CD4-positive, alpha-beta T cell treated with Interleukin-17A for 1 hour (primary cell): ENCODE measurements around the gene PPP2R5A.
"Not testable (repeated sequence)": the region's sequence is repeated elsewhere in the genome, so short reads cannot be mapped to it uniquely, and the experiment has no call there.

Source experiments
- DNase-seq: peaks from one replicate; pipeline ENCODE4 v3.0.0-alpha.2; 2020

Gene PPP2R5A

DNA sequence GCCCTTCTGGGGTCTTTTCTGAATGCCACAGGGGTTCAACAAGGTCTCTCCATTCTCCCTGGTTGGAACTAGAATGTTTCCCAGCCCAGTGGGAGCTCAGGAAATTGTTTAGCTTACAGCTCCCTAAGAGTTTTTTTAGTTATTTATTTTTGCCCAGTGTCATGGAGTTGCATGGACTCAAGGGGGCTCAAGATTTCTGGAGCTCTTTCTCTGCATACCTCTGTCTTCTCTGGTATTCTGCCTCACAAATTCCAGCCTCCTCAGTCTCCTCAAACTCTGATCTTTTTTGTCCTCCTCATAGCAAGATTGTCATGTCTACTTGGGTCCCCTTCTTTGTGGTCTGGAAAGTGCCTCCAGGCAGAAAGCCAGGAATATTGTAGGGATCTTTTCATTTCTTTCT, 15.9 kb upstream of the PPP2R5A start:
- no peak for DNase-seq

DNA sequence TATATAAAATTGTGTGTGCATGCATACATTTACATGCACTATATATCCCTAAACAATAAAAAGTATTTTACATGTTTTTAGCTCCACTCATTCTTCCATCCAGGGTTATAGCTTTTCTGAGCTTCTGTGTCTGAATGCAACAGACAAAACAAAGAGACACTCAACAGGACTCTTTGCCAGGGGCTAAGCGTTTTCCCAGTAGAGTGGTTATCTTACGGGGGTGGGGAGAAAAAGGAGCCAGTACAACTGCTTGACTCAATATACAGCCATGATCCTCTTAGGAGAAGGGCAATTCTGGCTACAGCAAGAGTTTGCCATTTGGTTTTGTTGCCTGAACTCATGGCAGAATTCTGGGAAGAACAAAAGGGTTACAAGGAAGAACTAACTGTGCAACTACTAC, 14.6 kb upstream of the PPP2R5A start:
- DNase-seq = no peak

DNA sequence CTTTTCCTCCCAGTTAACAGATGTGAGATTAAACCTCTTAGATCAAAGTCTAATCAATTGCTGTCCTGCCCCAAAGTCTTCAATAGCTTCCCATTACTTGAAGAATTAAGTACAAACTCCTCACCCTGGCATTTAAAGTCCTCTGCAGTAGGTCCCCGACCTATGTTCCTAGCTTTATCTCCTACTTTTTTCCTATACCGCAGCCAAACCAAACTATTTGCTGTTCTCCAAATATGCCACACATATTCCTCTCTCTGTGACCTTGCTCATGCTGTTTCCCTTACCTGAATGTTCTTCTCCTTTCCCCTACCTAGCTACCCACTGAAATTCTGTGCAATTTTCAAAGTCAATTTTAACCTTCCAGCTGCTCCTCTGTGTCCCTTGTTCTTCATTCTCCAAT, 14.0 kb upstream of the PPP2R5A start:
- no peak for DNase-seq

DNA sequence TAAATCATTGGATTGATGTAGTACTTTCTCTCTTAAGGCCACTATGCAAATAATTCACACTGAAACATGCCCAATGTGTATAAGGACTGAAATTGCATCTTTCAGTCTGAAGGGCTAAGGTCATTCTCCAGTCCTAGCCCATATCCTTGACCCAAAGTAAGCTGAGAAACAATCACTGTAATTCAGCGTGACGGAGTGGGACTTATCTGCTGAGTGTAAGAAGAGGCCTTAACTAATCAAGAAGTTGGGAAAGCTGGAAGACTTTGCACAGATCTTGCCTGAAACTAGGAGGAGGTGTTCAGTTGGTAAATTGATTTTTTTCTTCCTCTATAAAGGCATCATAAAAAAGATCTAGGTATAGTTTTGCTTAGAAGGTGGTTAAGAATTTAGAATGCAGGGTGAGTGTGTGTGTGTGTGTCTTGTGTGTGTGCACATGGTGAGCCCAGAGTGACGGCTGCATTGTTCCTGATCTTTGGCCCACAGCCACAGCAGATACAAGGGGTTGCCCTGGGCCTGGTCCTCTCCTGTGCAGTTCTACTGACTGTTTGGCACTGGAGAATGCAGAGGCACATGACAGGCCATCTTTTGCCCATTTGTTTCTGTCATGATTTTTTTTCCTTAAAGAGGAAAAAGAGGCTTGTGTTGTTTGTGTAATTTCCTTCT, 13.3 kb upstream of the PPP2R5A start:
- no peak for DNase-seq

DNA sequence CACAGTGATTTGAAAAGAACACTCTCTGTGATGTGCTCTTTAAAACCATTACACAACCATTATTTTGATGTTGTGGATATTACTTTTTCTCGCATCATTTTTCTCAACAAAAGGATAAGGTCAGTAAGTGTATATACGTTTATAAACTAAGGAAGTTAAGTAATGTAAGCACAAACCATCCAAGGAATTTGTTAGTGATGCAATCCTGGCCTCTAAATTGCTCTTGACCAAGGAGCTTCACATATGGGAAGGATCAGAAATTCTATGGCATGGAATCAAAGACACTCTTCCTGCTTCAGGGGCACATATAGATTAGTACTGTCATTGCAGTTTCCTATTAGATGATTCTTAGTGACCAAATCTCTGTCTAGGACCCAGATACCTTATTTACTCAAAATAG, 3.6 kb upstream of the PPP2R5A start:
- DNase-seq = no peak

DNA sequence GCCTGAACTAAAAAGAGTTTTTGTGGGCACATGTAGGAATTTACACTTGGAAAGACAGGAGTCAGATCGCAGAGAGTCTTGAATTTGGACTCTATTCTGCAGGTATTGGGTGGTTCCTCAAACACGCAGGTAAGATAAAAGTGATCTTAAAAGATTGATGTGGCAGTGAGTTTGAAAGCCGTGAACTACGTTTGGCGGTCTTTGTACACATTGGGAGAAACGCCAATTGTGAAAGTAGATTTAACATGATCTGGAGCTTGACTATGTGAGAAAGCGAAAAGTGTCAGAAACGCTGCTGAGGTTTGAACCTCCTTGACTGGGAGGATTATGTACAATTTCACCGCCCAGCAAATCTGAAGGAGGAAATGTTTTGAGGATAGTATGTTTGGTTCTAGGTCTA, 1.5 kb upstream of the PPP2R5A start:
- peak; percentile 16 for DNase-seq

DNA sequence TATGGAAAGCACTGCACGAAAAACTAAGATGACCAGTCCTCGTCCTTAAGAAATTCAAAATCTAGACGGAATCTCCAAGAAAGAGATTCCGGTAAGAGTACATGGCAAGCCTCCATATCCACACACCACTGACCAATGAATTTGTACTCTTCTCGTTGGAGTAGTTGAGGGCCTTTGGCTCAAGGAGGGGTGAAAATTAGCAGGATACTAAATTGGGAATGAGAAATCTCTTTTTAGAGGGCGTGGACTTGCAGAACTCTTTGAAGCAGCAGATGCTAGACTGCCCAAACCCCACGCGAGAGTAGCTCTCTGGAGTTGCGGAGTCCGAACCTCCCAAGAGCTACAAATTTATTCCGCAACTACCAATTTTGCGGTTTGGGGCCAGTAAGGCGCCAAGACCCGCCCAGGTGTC, 872 bp upstream of the PPP2R5A start:
- DNase-seq = no peak

DNA sequence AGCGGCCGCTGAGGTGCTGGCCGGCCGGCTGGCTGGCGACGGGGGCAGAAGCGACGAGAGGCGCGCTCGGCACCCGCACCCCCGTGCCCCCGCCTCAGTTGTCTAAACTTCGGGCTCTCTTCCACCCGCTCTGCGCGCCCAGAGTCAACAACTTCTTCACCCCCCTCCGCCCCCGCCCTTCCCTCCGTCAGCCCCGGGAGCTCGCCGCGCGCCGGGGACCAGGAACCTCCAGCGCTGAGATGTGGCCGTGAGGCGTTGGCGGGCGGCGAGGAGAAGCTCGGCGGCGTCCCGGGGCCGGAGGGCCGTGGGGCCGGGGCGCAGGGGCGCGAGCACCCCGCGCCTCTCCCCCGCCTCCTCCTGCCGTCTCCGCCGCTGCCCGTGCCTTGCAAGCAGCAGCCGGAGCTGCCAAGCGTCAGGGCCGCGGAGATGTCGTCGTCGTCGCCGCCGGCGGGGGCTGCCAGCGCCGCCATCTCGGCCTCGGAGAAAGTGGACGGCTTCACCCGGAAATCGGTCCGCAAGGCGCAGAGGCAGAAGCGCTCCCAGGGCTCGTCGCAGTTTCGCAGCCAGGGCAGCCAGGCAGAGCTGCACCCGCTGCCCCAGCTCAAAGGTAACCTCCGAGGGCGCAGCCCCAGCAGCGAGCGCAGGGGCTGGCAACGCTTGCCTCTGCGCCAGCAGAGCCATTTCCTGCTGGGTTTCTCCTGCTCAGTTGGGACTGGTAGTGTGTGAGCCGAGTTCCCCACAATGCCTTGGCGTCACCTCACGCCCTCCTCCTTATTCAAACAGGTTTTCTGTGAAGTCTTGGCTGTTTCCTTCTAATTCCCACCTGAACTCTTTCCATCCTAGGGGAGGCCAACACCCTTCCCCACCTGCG, 710 bp downstream of the PPP2R5A start:
- peak; percentile 72 for DNase-seq

DNA sequence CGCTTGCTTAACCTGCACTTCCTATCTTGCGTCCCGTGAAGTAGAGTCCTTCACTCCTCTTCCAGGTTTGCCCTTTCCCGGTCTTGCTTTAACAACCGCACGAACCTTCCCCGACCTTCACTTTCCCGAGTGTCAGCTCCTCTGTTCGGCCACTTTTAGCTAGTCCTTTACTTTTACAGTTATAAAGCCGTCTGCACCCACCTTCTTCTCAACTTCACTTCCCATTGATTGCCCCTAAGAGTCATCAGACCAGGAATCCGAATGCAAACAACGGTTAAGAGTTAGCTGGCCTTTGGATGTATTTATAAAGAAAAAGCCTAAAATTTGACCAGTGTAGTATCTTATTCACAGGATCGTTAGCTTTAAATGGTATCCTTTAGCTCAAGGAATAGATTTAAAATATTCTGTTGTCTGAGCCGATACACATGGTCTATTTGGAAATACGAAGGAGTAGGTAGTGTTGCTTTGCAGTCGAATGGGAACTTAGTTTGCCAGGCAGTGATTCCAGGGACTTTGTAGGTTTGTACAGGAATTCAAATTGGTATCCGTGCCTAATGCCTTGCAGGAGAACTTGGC, 1.4 kb downstream of the PPP2R5A start:
- no peak for DNase-seq

DNA sequence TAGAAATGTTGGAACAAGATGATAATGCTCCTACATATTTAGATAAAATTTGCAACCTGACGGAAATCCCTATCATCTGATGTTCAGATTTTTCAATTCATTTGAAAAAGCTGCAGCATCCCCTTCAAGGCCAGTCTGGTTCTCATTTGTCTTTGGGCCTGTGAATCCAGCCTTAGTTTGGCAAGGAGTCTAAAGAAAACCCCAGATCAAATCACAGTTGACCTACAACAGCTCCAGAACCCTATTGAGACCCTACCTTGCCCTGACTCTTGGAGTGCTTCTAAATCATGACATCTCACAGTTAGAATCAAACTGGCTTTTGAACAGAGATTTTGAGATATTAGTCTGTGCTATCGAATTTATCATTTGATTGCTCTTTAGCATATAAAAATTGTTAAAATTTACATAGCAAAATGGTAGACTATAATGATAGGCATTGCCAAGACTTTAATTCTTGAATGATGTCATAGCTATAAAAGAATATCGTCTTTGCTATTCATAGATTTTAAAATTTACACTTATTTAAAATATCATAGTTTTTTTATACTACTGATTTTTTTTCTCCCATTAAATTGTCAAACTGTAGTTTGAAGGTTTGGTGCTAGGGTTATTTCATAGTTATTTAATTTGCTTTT, 2.2 kb downstream of the PPP2R5A start:
- DNase-seq = no peak

DNA sequence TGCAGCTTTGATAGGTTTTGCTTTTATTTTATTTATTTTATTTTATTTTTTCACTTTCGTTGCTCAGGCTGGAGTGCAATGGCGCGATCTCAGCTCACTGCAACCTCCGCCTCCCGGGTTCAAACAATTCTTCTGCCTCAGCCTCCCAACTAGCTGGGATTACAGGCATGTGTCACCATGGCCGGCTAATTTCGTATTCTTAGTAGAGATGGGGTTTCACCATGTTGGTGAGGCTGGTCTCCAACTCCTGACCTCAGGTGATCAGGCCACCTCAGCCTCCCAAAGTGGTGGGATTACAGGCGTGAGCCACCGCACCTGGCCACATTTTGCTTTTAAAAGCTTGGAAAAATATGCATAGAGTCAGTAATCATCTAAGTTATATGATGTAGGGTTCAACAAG, 2.8 kb downstream of the PPP2R5A start:
- not testable (repeated sequence) for DNase-seq

DNA sequence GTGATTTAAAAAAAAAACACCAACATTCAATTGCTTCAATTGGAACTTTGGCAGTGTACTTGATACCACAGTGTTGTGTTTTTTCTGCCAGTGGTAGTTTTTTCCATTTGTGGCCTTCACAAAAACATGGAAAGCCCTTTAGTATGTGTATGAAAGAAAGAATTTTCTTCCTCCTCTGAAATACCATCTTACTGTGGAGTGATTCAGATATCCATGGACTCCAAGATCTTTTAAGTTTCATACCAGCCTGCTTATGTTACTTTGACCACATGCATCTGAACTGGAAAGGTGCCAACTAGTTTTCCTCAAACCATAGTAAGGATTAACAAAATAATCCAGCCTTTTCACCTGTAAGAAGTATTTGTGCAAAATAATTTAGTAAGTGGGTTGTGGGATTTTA, 3.4 kb downstream of the PPP2R5A start:
- no peak for DNase-seq

DNA sequence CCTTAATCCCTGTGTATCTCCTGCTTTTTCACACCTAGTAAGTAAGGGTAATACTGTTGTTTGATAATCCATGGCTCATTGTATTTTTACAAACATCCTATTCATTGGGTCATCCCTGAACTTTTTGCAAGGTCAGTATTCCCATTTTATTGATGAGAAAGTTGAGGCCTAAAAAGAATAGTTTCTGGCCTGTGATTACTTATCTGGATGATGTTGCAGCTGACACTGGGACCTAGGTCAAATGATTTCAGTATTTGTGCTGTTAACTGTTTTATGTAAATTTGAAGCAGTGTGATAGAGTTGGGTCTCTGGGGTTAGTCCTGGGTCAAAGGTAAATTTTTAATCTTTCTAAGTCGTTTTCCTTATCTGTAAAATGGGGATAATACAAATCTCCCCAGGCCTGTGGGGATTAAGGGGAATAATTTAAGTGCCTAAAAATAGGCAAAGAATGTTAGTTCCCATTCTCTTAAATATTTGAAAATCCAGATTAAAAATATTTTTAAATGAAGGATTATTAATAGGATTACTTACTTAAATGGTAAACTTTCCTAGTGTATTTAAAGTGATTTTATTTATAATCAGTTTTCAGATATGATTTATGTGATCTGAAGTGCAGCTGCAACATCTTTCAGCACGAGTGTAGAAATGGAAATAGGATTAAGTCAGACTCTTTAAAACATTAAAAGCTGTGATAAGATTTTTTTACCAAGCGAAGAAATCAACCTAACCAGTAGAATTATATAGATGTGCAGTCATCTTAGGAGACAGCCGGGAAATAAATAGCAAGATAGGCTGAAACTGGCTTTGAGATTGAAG, 4.3 kb downstream of the PPP2R5A start:
- no peak for DNase-seq

DNA sequence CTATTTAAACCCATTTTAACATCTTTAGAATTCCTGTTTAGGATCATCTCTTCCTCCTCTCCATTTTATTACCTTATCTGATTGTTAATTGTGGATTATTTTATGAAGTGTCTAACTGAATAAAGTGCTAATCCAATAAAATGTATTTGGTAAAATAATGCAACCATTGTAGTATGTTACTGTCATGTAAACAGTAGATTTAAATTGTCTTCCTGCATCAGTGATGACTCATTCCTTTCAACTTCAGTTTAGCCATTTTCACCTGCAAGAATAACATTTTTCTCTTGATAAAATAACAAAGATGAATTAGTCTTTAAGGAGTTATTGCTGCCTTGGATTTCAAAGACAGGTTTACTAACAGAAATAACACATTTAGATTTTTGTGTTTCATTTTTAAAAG, 5.4 kb downstream of the PPP2R5A start:
- DNase-seq = no peak

DNA sequence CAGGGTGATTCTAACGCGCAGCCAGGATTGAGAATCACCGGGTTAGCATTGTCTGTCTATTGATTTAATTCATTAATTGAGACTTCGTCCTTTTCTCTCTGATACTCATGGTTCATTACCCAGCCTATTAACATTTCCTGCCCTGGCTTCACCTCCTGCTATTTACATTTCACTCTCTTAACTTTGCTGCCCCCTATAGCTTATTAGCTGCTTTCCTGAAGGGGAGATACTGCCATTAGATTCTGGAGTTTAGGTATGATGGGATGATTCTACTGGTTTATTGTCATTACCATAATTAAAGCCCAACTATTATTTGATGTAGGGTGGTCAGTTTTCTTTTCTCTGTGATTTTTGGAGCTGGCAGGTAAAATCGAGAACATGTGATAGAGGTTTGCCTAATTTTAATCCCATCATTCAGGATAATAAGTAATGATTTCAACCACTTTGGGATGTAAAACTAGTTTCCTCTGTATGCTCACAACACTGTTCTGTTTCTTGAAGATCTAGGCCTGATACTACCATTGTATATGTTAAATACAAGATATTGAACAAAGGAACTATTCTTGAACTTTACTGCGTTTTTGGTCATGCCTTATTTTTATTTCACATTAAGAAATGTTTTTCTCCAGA, 6.4 kb downstream of the PPP2R5A start:
- DNase-seq = peak; percentile 81

DNA sequence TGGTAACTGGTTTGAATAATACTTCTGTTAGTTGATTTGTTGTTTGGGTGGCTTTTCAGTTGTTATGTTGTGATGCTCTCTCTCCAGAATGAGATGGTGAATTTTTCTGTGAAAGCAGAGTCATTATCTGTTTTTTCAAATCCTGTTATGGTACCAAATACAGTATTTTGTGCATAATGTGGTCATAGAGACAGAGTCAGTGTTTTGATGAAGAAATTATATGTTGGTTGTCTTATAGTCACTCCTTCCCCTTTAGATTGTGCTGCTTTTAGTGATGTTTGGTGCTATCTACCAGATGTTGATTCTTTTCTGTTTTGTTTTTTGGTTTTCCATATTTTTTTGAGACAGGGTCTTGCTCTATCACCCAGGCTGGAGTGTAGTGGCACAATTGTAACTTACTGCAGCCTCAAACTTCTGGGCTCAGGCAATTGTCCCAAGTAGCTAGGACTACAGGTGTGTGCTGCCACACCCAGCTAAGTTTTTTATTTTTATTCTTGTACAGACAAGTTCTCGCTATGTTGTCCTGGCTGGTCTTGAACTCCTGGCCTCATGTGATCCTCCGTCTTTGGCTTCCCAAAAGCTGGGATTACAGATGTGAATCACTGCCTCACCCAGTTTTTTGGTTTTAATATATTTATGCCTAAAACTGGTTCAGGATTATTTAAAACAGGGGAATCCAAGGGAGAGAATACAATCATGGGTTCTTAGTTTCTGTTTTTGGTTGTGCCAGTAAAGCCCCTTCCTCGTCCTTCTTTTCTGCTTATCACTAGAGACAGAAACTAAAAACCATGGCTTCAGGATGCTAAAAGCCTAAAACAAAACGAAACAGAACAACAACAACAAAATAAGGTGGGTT, 7.3 kb downstream of the PPP2R5A start:
- DNase-seq = no peak

DNA sequence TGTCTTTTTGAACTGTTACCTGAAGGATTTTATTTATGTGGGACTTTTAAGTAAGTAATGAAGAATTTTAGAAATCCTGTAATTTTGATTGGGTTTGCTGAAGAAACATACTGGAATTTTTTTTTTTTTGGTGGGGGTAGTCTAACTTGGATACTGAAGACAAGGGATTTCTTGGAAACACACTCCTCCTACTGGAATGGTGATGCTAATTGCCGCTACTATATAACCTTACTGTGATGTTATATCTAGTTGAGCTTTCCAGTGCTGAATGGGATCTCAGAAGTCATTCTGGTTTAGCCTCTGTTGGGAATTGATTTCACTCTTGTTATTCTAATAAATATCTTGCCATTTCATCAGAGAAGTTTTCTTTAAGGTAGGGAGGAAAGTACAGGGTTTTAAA, 8.4 kb downstream of the PPP2R5A start:
- DNase-seq = no peak

DNA sequence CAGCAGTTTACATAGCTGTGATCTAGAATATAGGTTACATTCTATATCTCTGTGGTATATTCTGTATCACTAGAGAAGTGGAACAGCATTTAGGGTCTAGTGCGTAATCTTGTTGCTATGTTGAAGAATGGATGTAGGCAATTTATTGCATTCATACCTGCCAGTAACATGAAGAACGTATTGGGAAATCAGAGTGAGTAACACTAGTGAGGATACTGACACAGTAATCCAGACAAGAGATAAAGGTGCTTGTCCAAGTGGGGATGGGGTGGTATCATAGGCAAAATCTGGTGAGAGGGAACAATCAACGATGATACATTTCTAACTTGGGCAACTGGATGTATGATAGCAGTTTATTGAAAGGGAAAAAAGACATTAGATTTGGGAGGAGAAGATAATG, 9.8 kb downstream of the PPP2R5A start:
- no peak for DNase-seq

DNA sequence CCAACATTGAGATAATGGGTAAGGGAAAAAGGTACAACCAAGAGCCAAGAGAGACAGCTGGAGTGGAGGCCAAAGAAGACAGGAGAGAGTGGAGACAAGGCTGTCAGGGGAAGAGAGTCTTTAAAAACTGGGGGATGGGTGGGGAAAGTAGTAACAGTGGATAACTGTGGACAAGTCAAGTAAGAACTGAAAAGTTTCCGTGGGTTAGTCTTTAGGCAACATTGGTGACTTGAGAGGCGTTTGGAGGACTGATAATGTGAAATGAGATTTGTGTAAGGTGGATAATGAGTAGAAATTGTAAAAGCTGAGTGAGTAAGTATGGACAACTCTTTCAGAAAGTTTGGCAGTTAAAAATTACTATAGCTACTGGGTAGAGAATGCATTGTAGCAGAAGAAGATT, 10.4 kb downstream of the PPP2R5A start:
- DNase-seq = no peak

DNA sequence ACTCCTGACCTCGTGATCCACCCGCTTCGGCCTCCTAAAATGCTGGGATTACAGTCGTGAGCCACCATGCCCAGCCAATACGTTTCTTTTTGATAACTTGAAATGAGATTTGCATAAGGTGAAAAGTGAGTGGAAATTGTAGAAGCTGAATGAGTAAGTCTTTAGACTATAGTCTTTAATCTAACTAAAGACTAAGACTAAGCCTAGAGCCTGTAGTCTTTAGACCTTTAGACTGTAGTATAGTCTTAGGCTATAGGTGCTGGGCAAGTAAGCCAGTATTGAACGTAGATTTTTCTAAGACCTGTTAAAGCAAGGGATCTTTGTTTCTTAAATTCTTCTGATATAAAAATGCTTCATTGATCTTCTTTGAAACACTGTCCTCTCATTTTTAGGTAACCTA, 12.1 kb downstream of the PPP2R5A start:
- no peak for DNase-seq

DNA sequence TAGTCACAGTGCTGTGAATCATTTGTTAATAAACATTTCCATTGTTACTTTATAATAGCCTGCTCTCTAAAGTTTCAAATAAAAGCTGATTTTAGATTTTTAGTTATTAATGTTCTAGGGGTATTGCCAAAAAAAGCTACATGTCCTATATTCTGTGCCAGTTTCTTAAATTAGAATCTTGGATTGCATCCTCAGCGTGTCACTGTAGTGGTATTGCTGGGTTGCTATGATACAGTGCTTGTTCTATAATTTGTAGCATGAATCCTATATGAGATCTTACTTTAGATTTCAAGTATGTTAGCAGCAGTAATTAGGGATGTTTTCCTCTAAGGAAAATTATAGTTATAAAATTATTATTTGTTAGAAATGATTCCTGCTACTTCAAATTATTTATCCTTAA, 16.4 kb downstream of the PPP2R5A start:
- no peak for DNase-seq
